Dermis blood vessel endothelial cell (primary cell): ENCODE measurements around the gene ULK1. TPM values are rescaled to one million over a fixed set of nuclear protein-coding genes. Genes with fewer than 3 reads are reported as not detected.

Experiments
- total RNA-seq: library from RNA; depleted of rRNA; stranded (reverse); fragments of >200 nt; gene quantifications from 2 replicates; pipeline ENCODE4 v1.2.3, GENCODE V29; 2014

ULK1 gene
- total RNA-seq, 1 donor from 2014 or later: 13.8 TPM

Other genes starting within 250 kb of the ULK1 start
- gene SFSWAP, start 183.5 kb upstream of the ULK1 start, total RNA-seq: 16.9 and 20.6 TPM in 2 replicates
- gene MMP17, start 66.2 kb upstream of the ULK1 start, total RNA-seq: 10.0 and 14.0 TPM in 2 replicates
- 12.3 and 17.6 TPM in 2 replicates for gene PUS1, start 34.7 kb downstream of the ULK1 start, total RNA-seq
- 9.7 and 20.3 TPM in 2 replicates for gene EP400, start 55.3 kb downstream of the ULK1 start, total RNA-seq
- gene DDX51, start 249.7 kb downstream of the ULK1 start, total RNA-seq: 6.8 and 7.5 TPM in 2 replicates
- 12.1 and 18.3 TPM in 2 replicates for gene NOC4L, start 249.8 kb downstream of the ULK1 start, total RNA-seq